Activated CD4-positive, alpha-beta T cell treated with anti-CD3 and anti-CD28 coated beads for 1 hour (primary cell): ENCODE results near the gene OSBPL10.
"Not testable (repeated sequence)": the region's sequence is repeated elsewhere in the genome, so short reads cannot be mapped to it uniquely, and the experiment has no call there.

Experiments used
- DNase-seq: peaks from one replicate; pipeline ENCODE4 v3.0.0-alpha.2; 2020

The OSBPL10 gene

DNA sequence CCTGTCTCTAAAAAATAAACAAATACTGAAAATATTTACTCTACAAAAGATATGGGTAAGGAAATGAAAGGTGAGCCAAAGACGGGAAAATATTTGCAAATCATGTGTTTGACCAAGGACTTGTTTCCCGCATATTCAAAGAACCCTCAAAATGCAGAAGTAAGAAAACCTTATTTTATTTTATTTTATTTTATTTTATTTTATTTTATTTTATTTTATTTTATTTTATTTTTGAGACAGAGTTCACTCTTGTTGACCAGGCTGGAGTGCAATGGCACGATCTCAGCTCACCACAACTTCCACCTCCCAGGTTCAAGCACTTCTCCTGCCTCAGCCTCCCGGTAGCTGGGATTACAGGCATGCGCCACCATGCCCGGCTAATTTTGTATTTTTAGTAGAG, 11.9 kb upstream of the OSBPL10 start:
- not testable (repeated sequence) for DNase-seq

DNA sequence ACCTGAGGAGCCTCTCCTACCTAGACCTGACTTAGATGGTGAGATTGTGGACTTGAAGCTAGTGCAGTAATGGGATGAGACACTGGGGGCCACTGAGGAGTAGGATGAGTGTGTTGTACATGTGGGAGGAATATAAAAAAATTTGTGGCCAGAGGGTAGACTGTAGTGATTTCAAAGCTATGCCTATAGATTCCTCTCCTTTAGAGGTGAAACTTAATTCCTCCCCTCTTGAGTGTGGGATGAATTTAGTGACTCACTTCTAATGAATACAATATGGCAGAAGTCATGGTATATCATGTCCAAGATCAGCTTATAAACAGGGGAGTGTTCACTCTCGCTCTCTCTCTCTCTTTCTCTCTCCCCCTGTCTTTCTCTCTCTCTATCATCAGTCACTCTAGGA, 7.2 kb upstream of the OSBPL10 start:
- no peak for DNase-seq

DNA sequence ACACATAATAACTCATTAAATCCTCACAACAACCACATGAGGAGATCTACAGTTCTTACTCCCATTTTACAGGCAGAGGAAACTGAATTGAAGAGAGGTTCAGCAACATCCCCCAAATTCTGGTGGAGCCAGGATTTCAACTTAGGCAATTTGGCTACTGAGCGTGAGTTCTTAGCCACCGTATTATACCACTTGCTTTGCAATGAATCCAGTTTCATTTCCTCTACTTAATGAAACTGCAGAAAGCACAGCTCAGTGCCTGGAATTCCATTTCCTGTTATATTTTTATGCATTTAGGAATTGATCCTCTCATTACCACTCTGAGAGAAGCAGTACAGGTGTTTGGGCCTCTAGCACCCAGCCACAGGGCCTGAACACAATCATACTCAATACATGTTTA, 4.8 kb upstream of the OSBPL10 start:
- DNase-seq: no peak

DNA sequence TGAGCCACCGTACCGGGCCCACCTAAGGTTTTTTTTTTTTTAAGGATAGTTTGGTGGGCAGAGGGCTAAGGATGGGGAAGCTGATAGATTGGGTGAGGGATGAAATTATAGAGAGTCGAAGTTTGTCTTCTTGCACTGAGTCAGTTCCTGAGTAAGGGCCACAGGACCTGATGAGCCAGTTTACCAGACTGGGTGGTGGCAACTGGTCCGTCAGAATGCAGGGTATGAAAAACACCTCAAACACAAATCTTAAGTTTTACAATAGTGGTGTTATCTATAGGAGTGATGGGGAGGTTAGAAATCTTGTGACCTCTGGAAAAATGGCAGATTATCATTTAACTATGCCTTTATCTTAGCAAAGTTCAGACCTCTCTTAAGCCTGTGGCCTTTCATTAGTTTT, 3.3 kb upstream of the OSBPL10 start:
- DNase-seq: no peak

DNA sequence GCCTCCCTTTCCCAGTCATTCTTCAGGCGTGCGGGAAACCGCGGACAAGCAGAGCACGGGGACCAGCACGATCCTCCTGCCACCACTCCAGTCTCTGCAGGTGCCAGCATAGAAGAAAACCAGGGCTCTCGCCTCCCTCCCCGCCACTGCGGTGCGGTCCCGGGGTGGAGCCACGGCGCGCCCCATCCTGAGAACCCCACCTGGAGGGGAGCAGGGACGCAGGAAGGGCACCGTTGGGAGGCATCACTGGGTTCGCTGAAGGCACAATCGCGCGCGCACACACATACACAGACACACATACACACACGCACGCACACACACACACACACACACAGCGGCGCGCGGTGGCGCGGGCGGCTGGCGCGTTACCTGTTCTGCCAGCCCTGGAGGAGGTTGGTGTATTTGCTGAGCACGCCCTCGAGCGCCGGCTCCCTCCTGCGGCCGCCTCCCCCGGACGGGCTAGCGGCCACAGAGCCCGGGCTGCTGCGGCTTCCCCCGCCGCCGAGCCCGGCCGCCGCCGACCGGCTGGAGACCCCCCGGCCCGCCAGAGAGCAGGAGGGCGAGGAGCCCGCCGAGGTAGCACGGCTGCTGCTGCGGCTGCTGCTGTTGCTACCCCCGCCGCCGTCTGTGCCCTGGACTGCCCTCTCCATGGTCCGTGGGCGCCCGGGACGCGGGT, 394 bp downstream of the OSBPL10 start:
- DNase-seq: peak; percentile 23

DNA sequence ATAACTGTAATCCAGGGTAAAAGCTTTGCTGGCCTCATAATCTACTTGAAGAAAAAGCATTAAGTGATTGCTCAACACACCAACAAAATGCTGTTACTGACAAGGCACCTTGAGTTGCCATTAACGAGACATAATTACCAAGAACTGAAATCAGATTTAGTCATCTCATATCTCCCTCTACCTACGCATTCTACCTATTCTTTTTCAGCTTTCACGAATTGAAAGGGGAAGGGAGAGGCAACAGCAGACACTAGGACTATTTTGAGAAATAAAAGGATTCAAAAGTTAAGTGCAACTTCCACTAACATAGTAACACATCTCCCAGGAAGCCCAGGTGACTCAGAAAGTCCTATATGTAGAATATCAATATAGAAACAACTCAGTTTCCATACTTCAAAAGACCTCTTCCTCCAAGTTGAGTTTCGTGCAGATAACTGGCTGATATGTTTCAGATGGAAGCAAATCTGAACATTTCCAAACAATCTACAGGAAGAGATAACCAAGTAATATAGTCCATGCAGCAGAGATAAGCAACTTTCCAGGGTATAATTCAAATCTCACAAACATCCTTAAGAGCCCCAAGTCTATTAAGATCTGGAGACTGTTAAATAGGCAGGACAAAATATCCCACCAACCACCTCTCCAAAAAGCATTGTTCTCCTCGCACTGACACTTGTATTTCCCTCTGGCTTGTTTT, 1.9 kb downstream of the OSBPL10 start:
- no peak for DNase-seq

DNA sequence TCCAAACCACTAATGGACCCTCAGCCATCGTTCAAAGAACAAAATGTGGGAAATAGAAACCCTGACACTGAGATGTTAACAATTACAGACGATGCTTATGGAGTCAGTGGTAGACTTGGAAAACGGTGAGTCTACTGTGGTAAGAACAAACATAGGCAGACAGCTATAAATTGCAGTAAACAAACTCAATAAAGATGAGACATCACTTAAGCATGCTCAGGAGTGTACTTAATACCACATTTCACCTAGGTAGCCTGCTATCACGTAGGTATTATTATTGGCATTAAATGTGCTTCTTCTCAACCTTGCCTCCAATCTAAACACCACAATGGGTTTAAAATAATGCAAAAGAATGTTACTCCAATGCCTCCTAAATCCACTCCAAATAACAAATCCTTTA, 2.5 kb downstream of the OSBPL10 start:
- no peak for DNase-seq

DNA sequence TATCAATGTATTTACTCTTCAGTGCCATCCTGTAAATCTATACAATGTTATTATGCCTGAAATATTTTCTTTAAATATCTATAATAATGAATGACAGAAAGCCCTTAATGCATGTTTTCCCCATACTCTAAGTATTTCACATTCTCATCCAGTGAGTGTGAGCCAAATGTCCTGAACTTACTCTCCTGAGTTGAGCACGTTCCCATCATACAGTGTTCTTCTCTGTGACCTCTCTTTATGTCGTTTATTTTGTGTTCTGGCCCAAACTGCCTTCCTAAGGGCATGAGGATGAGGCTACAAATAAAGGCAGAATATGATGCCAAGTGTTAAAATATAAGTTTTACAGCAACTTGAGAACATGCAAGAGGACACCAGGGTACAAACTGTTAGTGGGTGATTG, 3.3 kb downstream of the OSBPL10 start:
- no peak for DNase-seq

DNA sequence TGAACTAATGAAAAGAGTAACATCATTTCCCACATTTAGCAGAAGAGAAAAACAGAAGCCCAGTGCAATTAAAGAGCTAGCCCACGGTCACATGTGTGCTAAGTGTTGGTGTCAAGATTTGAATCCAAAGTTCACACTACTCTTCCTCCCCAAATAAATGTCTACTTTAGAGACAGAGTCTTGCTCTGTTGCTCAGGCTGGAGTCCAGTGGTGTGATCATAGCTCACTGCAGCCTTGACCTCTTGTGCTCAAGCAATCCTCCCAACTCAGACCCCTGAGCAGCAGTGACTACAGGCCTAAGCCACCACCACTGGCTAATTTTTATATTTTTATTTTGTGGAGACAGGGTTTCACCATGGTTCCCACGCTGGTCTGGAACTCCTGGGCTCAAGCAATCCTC, 4.8 kb downstream of the OSBPL10 start:
- DNase-seq: no peak

DNA sequence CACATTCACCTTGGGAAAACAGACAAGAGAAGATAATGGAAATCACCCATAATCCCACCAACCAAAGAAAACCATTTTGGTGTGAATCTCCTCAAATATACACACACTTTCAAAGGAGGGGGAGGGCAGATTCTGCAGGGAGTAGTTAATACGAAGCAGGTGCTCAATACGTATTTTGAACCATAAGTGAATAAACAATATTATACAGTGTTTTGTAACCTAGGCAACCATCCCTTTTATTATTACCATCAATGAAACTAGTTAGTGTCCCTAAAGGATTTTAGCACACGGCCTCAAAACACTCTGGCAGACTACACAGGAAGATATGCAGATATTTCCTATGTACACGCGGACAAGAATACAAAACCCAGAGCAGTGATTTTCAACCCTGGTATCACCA, 6.1 kb downstream of the OSBPL10 start:
- no peak for DNase-seq

DNA sequence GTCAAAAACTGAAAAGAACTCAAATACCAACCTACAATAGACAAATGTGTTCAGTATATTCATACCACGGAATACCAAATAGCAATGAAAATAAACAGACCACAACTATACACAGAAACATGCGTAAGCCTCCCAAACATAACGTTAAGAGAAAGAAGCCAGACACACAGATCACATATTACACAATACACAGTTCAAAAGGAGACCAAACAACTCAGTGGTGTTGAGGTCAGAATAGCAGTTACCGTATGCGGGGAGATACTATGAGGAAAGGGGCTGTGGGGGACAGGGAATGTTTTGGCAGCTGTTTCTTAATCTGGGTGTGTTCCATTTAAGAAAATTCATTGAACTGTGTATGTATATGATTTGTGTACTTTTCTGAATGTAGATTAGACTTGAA, 6.6 kb downstream of the OSBPL10 start:
- DNase-seq: no peak

DNA sequence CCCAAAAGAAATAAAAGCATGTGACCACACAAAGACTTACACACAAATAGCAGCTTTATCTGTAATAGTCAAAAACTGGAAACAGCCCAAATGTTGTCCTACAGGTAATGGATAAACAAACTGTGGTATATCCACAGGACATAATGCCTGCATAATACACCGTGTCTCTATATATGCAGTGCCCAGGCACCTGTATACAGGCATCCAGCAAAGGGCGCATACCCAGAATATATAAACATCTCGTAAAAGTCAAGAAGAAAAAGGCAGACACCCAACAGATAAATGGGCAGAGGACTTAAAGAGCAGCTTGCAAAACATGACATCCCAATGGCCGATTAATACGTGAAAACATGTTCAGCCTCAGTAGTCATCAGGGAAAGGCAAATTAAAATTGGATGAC, 7.2 kb downstream of the OSBPL10 start:
- DNase-seq: no peak

DNA sequence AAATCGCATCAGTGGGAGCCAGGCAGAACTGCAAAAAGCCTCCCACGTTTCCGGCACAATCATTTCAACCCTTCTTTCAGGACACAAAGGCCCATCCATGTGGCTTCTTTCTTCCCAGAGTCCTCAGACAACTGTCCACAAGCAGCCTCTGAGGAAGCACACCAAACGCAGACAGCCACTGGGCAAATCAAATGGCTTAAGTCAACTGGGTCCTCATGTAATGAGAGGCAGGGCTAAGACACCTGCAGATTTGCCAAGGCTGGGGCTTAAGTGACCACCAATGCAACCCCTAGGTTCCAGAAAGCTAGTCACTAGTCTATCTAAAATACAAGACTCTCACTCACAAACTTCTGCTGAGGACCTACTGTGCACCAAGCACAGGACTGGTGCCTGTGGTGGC, 8.0 kb downstream of the OSBPL10 start:
- no peak for DNase-seq

DNA sequence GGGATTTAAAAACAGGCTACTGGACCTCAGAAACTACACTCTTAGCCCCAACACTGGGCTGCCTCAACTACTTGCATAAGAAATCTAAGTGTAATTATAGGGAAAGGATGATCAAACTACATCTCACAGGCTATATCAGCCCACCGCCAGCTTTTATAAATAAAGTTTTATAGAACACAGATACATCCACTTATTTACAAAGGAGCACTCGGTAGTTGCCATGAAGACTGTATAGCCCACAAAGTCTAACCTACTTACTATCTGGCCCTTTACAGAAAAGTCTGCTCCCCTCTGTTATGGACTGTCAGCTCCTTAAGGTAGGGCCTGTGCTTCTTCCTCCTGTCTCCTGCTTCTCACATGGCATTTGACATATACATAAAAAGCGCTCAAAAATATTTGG, 9.5 kb downstream of the OSBPL10 start:
- DNase-seq: no peak

DNA sequence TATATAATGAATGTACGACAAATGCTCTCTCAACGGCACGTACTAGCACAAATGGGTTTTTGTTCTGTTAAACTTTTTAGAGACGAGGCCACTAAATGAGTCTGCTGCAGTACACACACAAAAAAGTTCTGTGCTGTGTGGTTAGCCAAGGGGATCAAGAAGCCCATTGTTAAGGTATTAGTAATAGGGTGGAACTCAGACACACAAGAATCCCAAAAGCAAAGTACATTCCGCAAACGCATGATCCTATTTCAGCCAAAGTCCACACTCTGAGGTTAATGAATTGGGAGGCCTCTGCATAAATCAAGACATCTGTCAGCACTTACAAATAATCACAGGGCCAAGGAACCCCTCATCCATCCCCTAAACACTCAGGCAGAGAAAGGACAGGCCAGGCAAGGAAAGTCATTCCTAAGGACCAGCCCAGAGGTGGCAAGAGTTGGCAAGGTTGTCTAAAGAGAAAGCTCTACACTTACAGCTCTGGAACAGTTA, 12.1 kb downstream of the OSBPL10 start:
- no peak for DNase-seq

DNA sequence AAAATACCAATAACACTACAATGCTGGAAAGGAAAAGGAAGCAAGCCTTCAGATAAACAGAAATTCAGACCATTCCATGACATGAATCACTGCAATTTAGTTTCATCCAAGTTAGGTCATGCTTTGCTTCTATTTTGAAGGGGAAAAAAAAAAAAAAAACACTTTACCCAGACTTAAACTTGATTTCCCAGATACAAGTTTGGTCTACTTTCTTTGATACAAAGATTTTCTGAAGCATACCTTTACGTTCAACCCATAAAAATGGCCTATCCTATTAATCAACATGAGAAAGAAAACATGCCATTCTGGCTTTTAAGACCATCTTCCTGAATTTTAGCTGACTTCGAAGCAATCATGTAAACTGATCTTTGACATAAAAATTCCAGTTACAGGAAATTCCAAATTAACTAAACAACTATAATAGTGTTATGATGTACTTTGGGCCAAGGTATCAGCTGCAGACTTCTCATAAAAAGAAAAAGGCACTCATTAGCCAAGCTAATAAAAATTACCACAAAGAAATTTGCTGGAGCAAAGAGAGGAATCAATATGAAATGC, 12.6 kb downstream of the OSBPL10 start:
- DNase-seq: no peak

DNA sequence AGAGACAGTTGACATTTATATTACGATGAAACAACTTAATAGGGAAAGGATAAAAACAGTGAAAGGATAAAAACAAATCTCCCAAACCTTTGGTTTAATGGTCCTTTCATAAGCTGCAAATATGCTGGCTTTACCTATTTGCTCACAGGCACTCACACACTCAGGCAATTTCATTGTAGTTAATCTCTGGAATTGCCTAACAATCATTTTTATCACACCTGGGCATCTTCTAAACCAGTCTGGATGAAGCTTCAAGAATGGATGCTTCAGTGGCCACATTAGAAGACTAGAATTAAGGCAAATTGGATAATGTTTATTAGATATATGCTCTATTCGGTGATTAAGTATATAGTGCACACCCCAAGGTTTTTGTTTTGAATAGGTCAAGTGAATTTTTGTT, 13.5 kb downstream of the OSBPL10 start:
- DNase-seq: no peak

DNA sequence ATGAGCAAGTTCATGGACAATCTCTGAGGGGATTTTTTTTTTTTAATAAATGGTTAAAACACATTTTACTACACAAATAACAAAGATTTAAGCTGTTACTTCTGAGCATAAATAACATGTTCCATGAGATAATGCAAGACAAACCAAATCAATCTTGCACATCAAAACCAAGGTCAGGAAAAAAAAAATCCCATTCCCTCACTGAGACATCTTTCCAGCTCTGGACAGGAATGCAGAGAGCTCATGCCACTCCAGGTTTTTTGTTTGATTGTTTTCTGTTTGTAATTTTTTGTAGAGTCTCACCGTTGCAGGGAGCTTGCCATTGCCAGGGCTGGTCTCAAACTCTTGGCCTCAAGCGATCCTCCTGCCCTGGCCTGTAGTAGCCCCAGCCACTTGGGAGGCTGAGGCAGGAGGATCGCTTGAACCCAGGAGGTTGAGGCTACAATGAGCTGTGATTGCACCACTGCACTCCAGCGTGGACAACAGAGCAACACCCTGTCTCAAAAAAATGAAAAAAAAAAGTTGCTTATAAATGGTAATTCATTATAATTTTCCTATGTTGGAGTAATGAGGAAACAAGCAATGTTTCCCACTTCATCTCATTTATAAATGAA, 14.0 kb downstream of the OSBPL10 start:
- DNase-seq: no peak

DNA sequence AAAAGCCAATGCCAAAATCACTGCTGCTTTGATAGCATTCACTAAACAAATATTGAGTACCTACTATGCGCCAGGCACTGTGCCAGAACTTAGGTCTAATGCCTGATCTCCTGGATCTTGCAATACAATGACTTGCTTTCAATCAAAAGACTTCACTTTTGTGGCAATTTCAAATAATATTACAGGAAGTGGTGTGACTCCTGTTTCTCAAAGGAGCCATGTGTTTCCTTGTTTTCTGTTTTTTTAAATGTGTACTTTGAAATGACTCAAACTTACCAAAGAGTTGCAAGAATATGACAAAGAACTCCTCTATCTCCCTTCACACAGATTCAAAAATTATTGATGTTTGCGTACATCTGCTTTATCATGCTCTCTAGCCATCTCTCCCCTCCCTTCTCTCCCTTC, 18.3 kb downstream of the OSBPL10 start:
- no peak for DNase-seq

DNA sequence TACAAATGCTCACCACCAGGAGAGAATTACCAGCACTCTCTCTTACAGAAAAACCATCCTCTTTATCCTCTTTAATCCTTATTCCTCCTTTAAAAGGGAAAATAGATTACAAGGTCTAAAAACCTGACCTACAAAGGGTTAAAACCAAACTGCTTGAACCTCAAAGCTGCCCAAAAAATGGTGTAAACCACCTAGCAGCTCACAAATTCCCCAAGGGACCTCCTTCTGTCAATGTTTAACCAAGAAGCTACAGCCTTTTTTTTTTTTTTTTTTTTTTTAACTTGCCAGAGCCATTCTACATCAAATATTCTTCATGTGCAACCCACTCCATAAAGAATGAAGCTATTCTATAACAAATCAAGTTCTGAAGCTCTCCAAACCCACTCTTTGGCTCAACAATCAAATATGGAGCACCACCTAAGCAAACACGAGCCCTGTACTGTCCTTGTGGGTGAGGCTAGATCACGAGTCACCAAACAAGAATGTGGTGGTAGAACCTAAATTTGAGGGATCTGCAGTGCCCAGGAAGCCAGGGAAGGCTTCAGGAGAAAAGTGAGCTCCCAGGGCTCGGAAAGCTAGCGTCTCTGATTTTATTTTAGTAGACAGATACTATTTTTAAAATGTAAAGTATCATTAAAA, 20.1 kb downstream of the OSBPL10 start:
- DNase-seq: no peak

DNA sequence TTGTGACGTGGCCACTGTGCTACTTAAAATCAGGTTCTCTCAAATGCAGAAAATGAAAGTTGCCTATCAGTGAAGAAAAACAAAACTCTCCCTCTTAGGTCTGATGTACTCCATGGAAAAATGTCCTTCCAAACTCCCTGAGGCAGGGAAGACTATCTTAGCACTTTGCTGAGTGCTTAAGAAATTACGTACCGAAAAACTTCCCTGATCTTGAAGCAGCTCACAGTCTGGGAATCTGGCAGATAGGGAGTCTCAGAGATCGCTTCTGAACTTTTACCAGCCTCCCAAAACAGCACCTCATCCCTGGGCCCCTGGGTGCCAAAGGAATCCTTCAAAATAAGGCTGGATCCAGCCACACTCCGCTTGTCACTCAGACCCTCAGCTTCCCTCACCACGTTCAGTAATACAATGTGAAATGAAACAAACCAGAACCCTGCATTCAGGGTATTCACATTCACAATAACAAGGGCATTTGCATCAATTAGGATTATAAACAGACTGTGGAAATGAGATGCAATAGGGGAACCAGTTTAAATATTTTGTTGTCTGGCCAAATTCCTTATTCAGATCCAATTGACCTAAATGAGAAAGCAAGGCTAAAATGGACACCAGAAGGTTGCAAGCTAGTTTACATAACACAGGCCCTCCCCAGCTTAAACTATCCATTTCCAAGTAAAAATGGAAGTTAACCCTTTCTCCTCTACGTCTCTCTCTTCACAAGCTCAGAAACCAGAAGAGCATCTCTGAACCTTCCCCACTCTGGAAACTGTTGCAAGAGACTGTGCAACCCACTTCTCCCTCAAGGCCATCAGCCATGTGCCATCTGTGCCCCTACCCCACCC, 20.9 kb downstream of the OSBPL10 start:
- DNase-seq: no peak

DNA sequence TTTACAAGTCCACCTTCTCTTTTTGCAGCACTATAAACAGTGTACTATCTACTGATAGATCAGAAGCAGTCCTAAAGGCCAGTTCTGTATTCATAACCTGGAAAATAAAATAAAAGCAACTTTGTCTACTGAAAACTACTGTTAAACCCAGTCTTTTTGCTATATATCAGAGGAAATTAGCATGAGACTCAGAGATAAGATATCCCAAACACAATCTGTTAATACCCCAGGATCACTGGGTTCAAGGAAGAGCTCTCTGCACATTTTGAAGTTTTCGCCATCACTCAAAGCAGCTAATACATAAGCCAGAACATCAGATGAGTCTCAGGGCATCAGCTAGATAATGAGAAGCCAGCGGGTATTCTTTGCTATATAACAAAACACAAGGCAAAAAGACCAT, 21.8 kb downstream of the OSBPL10 start:
- DNase-seq: no peak

DNA sequence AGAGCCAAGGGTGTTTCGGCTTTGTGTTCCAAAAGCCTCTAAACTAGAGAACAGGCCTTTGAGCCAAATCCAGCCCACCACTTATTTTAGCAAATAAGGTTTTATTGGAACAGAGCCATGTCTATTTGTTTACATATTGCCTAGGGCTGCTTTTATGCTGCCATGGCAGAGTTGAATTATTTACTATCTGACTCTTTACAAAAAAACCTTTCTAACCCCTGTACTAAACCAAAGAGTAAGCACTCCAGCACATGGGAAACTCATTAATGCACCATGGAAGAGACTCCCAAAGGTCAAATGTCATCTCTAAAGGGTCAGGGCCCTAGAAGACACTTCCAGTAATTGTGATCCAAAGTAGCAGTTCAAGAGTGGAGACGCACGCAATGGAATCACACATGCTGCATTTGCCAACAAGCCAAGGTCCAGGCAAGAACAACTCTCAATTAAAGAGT, 22.3 kb downstream of the OSBPL10 start:
- DNase-seq: no peak
